HG02610 (cell line): ENCODE measurements around the gene MRRF.
A peak's percentile ranks its signal among the peaks of the same experiment; 100 is the strongest.

Source experiments
- ATAC-seq: cut with Tn5 transposase; IDR thresholded peaks from one replicate; pipeline ENCODE4 v1.9.1; 2021; ENCODE audit warnings: mild to moderate bottlenecking, moderate library complexity; ENCODE audit not compliant: unreplicated experiment

MRRF gene

DNA sequence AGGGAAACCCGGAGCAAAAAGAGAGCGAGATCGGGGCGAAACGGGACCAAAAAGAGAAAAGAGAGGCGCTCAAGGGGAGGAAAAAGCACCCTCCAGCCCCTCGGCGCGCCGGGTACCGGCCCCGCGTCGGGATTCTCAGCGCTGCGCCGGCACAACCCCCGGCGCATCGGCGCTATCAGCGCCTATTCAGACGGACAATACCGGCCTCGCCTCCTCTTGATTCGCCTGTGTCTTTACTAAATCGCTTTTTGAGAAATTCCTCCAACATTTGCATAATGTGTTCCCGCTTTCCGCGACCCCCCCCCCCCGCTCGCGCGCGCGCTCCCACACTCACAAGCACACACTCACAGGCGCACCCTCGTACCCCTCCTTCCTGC lies 36.5 kb upstream of the MRRF start:
- ATAC-seq = no peak

DNA sequence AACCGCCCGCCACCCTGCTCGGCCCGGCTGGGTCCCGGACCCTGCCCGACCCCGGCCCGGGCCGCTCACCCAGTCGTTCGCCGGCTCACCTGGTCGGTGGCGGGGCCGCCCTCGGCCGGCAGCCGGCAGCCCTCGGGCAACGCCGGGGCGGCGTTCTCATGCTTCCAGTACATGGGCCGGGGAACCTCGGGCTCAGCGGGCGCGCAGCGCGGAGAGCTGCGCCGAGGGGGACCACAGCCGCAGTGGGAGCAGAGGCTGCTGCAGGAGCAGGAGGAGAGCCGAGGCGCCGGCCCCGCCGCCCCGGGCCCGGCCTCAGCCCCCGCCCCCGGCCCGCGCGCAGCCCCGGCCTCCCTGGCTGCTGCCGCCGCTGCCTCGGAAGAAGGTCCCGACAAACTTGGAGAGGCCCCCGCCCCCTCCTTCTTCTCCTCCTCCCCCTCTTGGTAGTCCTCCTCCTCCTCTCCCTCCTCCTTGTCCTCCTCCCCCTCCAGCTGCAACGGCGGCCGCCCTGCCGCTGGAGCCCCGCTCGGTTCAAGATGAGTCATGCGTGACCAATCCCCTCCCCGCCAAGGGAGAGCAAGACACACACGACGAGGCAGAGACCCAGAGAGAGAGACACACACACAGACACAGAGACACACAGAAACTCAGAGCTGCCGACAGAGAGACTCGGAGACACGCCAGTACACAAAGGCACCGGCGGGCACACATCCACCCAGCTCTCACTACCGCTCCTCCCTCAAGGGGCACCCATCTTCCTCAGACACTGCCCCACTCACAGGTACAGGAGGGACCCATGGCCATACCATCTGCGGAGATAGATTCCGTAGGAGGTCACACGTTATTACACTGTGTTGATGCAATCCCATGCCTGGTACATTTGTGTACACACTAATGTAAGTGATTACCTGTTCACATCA lies 35.9 kb upstream of the MRRF start, which contains the start of gene LHX6:
TSS of gene LHX6 (minus strand) at position 390 of the 917 bp plus-strand sequence. CDS start at position 173, 217 bp downstream.
- no peak for ATAC-seq

- ATAC-seq = no peak
Observed at GRCh38 chr9:122229485-122229837, 35.2 kb upstream of the MRRF start.

GRCh38 chr9:122232796-122233306 lies 31.8 kb upstream of the MRRF start:
- ATAC-seq = no peak

DNA sequence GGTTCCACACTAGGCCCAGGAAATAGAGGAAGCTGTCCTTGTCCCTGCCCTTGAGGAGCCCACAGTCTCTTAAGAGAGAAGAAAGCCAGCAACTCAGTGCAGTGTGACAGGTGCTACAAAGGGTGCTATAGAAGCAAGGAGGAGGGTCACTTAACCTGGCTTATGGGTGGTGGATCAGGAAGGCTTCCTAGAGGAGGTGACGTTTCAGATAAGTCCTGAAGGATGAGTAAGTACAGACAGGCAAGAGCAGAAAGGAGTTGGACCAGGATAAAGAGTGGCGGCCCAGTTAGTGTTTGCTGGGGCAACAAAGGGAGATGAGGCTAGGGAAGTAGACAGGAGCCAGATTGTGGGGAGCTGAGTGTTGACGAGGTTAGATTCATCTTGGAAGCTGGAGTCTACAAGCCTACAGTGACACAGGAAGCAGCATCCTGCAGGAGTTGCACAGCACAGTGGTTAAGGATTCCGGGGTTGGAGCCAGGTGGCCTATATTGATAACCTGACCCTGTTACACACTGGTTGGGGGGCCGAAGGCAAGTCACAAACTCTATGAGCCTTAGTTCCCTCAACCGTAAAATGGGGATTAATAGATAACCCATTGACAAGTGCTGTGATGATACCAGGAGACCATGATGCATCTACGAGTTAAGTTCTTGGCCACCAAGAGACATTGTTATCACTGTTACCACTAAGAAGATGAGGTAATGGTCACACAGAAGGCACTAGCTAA lies 30.5 kb upstream of the MRRF start:
- no peak for ATAC-seq

- ATAC-seq = no peak
Observed at GRCh38 chr9:122236681-122237080, 28.0 kb upstream of the MRRF start.

GRCh38 chr9:122239722-122240121 lies 25.0 kb upstream of the MRRF start:
- no peak for ATAC-seq

DNA sequence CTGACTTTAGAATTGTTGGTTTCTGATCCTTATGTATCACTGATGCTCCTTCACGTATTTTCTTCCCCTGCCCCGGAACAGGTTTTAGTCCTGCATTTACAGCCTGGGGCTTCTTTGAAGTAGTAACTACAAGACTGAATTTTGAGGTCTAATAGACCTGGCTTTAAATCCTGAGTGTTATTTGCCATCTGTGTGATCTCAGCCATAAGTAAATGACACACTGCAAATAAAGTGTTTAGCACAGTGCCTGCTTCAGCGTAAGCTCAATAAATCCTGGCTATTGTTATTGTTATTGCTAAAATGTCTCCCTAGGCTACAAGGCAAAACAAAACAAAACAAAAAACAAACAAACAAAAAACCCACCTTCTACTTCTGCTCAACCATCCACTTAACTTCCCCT lies 20.3 kb upstream of the MRRF start:
- no peak for ATAC-seq

- no peak for ATAC-seq
Observed at GRCh38 chr9:122246666-122247065, 18.0 kb upstream of the MRRF start.

DNA sequence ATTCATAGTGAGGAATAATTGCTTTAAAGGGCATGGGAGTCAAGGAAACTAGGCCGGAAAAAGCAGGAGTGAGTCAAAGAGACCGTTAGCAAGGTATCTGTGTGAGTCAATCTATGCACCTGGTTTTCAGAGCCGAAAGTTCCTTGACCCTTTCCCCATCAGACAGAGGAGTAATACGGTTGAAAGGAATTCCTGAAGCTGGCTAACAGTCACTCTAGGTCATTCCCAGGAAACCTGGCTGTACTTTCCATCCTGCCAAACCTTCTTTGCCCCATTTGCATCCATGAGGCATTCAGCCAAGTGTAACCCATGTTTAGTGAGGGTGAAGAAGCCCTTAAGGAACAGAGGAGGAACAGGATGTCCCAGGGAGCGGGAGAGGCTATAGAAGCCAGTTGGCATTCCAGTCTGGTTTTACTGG lies 16.2 kb upstream of the MRRF start:
- no peak for ATAC-seq

GRCh38 chr9:122251351-122251750 lies 13.3 kb upstream of the MRRF start:
- ATAC-seq = no peak

DNA sequence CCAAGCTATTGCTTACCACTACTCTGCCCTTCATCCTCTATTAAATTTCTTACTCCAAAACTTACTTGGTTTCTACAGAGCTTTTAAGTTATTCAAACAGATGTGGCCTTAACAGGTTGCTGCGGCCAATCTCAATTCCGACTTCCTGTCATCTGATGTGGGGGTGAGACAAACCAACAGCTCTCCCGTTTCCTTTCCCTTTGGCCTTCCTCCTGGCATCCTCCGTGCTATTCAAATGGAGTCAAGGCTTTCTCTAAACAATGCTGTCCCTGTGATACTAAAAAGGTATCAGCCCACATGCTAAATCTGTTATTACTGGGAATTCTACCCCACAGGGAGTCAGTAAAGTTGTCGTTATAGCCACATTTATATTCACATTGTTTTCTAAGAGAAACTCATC lies 11.9 kb upstream of the MRRF start:
- no peak for ATAC-seq

- ATAC-seq = no peak
Observed at GRCh38 chr9:122254761-122255160, 9.9 kb upstream of the MRRF start.

- ATAC-seq = no peak
Observed at GRCh38 chr9:122256206-122256605, 8.5 kb upstream of the MRRF start.

DNA sequence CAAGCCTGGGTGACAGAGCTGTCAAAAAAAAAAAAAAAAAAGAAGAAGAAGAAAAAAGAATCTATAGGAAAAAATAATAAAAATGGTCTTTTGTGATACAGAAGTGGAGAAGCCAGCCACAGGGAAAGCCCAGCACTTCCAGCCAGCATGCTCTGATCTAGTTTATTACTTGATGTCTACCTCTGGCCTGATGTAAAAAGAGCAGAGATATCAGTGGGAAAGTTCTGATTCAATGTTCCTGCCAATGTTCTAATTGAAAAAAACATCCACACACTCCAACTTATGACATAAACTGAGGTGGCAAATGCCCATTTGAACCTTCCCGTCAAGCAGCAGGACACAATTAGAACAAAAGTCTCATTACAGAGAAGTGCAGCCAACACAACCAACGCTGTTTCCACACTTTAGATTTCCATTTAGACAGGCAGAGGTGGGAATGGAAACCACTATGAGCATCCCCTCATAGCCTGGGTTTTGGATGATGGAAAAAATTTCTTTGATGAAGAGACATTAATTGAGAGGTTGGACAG lies 5.7 kb upstream of the MRRF start:
- no peak for ATAC-seq

- no peak for ATAC-seq
Observed at GRCh38 chr9:122261469-122261881, 3.2 kb upstream of the MRRF start.

GRCh38 chr9:122262073-122262472 lies 2.6 kb upstream of the MRRF start:
- no peak for ATAC-seq

- no peak for ATAC-seq
Observed at GRCh38 chr9:122263699-122264349, 858 bp upstream of the MRRF start.

- ATAC-seq = peak; percentile 30
Observed at GRCh38 chr9:122265149-122265915, 650 bp downstream of the MRRF start.

DNA sequence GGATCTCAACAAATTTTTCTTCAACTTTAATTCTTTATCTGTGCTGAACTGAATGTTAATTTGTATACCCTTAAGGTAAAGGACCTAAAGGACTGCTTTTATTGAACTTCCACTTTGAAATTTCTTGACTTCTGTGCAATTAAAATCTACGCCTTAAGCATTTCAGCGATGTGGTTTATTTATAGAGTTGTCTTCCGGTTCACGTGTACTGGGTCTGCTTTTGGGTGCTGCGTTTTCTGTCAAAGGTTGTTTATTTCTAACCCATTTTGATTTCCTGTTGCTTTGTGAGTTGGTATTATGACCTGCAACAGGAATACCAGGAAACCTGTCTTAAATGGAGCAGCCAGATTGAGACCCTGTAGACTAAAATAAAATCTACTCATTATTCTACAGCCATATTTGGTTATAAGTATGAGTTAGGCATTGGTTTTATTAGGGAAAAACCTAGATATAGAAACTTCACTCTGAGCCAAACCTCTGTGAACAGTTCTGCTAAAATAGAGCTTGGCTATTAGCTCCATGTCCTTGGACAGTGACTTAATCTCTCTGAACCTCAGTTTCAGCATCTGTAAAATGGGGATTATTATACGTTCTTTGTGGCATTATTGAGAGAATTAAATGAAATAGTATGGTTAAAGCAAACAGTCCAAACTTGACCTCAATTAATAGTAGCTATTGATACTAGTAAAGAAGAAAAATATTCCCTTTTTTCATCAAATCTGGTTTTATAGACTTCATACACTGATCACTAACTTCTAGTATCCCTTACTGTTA lies 3.5 kb downstream of the MRRF start:
- no peak for ATAC-seq
